Measurements from ENCODE around the gene CYB5B.

CYB5B gene

DNA sequence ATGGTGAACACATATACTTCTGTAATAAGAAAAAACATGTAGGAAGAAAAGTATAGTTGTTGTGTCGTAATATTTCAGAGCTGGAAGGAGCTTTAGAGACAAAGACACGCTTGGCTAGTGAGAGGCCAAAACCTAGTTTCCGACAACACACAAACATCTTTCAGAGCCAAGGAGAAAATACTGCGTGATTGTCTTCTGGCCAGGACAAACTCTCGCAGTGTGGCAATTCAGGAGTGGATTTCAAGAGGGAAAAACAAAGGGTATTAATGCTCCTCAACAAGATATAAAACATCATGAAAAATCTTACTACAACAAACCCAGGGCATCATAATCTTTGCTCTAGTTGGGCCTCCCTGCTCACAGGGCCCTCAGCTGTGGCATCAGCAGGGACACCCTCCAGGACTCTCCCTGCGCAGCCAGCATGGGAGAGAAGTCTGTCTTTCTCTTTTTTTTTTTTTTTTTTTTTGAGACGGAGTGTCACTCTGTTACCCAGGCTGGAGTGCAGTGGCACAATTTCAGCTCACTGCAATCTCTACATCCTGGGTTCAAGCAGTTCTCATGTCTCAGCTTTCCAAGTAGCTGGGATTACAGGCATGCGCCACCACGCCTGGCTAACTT is 66.4 kb downstream of the CYB5B start:
- DNase-seq, result no peak

DNA sequence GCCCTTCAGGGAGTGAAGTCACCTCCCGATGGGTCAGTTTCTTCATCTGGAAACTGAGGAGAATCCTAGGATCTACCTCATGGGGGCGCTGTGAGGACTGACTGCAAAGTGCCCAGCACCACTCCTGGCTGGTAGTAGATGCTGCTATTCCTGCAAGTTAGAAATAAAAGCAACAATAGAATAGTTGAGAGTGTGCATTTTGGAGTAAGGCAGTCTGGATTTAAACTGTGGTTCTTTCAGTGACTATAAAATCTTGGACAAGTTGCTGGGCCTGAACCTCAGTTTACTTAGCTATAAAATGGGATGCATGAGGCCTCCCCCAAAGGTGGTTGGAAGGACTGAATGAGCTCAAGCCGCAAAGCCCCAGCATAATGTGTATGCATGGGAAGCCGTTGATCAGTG is 70.6 kb downstream of the CYB5B start:
- DNase-seq, result no peak

- no peak for DNase-seq
These were observed 71.4 kb downstream of the CYB5B start for GRCh38 chr16:69495821-69496220.

- no peak for DNase-seq
These were observed 72.0 kb downstream of the CYB5B start for GRCh38 chr16:69496376-69496775.

GRCh38 chr16:69496896-69497295 is 72.5 kb downstream of the CYB5B start:
- no peak for DNase-seq

- DNase-seq, result no peak
These were observed 73.6 kb downstream of the CYB5B start for GRCh38 chr16:69497876-69498596.

DNA sequence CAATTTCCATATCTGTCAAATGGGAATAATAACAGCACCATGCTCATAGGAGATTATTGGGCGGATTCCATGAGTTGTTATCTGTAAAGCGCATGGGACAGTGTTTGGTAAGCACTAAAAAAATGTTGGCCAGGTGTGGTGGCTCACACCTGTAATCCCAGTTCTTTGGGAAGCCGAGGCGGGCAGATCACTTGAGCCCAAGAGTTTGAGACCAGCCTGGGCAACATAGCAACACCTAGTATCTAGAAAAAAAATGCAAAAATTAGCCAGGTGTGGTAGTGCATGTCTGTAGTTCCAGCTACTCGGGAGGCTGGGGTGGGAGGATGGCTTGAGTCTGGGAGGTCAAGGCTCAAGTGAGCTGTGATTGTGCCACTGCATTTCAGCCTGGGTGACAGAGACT is 74.5 kb downstream of the CYB5B start:
- no peak for DNase-seq

- no peak for DNase-seq
These were observed 75.3 kb downstream of the CYB5B start for GRCh38 chr16:69499541-69500230.

DNA sequence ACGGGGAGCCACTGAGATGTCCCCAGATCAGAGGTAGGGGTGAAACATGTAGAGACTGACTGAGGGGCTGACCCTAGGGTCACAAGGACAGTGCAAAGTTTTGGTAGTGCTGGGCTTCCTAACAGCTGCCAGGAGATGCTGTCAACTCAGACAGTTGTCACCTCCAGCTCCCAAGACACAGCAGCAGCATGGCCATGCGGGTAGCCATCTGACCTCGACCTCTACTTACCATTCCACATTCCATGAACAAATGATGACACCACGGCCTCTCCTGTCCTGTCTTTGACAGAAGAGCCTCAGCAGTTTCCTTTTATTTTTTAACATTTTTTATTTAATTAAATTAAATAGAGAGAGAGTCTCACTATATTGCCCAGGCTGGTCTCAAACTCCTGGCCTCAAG is 76.1 kb downstream of the CYB5B start:
- DNase-seq, result no peak

DNA sequence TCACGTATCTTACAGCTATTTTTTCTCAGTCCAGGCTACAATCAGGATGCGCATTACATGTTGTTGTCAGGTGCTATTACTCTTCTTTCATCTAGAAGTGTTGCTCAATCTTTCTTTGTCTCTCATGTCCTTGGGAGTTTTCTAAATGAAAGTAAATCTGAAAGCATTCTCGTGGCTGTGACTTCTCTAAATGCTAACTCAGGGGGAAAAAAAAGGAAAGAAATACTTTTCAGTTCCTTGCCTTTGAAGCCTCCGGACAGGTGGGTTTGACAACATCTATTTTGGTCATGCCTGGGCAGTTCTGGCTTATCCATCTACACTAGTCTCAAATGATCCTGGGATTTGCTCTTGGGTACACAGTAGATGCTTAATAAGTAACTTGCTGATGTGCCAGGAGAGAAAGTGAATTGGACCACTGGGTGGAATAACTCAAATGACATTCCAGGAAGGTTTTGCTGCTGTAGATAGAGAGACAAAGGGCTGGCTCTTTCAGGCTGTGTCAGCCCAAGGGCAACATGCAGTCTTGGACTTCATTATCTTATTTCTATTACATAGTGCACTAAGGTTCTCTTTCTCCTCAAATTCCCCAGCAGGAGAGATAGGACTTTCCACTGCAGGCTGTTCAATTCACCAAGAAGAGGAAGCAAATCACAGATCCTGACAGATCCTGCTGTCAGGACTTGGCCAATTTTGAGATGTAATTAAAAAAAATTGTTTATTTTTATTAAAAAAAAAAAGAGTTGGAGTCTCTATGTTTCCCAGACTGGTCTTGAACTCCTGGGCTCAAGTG is 77.7 kb downstream of the CYB5B start:
- DNase-seq, result no peak

- no peak for DNase-seq
These were observed 78.8 kb downstream of the CYB5B start for GRCh38 chr16:69503244-69503643.

DNA sequence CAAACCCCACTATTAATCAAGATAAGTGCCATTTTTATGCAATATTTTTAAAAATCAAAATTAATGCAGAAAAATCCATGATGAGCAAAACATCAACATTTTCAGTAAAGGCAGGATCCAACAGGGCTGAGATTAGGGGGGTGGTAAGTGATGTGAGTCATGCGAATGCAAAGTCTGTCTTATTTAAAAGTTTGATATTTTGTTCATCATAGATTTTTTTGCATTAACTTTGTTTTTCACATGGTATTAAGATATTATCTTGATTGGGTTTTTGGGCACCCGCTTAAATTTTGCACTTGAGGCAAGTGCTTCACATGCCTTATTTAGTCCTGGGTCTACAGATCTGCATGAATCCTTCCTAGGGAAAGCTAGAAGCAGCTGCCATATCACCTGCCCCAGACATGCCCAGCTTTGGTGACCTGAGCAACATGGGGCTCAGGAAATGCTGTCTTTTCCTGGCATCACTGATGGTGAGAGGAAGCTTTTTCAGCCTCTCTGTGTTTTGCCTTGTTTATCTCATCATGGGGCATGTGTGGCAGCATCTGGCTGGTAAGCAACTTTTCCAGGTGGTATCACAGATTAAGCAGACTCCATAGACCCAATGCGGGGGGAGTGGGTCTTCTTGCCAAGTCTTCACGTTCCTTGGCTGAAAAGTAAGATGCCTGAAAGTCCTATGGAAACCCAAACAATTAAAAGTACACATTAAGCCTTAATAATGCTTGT is 83.8 kb downstream of the CYB5B start:
- peak; percentile 16 for DNase-seq

DNA sequence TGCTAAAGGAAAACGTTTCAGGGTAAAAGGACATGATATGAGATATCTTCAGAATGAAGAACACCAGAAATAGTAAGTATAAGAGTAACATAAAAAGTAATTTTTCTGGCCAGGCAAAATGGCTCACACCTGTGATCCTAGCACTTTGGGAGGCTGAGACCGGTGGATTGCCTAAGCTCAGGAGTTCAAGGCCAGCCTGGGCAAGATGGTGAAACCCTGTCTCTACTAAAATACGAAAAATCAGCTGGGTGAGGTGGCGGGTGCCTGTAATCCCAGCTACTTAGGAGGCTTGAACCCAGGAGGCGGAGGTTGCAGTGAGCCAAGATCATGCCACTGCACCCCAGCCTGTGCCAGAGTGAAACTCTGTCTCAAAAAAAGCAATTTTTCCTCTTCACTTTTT is 84.7 kb downstream of the CYB5B start:
- DNase-seq, result no peak

DNA sequence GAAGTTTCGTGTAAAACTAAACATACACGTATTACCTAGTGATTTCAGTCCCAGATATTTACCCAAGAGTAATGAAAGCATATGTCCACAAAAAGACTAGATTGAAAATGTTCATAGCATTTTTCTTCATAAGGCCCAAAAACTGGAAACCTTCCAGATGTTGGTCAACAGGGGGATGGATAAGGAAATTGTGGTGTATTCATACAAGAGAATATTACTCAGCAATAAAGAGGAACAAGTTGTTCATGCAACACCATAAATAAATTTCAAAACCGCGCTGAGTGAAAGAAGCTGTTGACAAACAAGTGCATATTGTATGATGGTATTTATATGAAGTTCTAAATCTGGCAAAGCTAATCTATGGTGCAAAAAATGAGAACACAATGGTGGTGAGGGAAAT is 87.2 kb downstream of the CYB5B start:
- no peak for DNase-seq

DNA sequence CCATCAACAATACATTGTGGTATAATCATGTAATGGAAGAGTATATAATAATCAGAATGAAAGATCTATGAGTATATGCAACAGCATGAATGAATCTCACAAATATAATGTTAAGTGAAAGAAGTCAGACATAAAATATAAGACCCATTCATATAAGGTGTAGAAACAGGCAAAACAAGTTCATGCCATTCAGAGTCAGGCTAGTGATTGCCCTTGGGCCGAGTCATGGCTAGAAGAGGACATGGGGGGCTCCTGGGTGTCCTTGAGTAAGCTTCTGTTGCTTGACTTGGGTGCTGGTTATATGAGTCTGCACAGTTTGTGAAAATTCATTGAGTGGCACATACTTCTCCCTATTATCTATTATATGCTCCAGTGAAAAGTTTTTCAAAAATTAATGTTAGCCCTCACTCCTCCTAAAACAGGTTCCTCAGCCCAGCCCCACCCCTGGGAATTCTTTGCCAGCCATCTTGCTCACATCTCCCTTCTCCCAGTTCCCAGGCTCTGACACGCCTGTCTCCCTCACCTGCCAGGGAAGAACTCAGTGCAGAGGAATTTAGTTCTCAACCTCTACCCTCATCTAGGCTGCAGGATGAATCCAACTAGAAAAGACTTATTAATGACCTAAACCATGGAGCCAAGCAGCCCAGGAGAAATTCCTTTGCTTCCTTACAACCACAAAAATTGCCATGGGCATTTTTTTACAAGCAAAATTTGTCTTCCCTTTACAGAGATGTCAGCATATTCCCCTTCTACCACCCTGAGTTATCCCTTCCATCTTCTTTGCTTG is 89.0 kb downstream of the CYB5B start:
- DNase-seq, result no peak

DNA sequence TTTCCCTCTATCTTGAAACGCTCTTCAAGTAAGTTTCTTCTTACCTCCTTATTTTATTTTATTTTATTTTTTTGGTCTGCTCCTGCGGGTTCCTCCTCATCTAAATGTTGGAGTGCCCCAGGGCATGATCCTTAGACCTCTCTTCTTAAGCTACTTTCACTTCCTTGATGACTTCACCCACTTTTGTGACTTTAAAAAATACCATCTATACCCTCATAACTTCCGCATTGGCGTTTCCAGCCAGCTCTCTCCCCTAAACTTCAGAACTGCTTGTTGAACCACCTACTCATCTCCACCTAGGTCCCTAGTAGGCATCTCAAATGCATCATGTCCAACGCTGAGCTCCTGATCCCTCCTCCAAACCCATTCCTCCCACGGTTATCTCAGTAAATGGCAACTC is 89.9 kb downstream of the CYB5B start:
- DNase-seq, result no peak
